ENCODE measurements around the gene RFC3.

DNA sequence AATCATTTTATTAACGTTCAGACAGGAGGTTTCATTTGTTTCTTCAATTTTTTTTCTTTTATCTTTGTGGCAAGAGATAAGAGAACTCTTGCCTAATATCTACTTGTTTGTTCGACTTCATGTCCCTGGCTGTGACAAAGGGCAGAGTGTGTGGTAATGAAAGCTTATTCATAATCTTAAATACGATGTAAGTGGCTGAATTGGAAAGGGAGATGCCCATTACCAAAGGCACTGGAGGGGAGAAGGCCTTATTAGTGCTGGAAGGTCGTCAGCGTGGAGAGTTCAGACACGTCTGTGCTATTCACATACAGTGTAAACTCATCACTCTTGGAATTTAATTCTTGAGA lies 54.0 kb downstream of the RFC3 start:
- TF ChIP-seq, protein P1, sequence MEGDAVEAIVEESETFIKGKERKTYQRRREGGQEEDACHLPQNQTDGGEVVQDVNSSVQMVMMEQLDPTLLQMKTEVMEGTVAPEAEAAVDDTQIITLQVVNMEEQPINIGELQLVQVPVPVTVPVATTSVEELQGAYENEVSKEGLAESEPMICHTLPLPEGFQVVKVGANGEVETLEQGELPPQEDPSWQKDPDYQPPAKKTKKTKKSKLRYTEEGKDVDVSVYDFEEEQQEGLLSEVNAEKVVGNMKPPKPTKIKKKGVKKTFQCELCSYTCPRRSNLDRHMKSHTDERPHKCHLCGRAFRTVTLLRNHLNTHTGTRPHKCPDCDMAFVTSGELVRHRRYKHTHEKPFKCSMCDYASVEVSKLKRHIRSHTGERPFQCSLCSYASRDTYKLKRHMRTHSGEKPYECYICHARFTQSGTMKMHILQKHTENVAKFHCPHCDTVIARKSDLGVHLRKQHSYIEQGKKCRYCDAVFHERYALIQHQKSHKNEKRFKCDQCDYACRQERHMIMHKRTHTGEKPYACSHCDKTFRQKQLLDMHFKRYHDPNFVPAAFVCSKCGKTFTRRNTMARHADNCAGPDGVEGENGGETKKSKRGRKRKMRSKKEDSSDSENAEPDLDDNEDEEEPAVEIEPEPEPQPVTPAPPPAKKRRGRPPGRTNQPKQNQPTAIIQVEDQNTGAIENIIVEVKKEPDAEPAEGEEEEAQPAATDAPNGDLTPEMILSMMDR (IDR thresholded peaks at IDR 0.05): no peak
- TF ChIP-seq EZH2phosphoT487 (IDR thresholded peaks at IDR 0.05): no peak

All from neural progenitor cell (in vitro differentiated cells).